ENCODE data around the gene RPGR. TPM values are rescaled to one million over a fixed set of nuclear protein-coding genes. Genes with fewer than 3 reads are reported as not detected.

RPGR gene
- total RNA-seq, 2 experiments from 2014 or later, result 12.4 to 18.2 TPM

DNA sequence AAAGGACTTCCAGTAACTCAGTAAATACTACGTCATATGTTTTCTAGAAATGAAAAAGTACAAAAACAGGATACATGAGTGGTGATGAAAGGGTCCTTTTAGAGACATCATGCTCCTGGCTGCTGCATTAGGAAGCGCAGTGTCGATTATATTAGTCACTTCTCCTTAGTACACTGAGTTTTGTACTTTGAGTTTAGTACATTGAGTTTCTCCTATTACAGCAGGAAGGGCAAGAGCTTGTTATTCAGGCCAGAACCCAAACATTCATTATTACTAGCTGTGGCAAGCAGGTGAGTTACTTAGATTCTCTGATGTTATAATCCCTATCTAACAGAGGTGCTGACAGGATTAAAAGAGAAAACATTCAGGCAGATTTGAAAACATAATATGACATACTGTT is 21.3 kb downstream of the RPGR start:
- CTCF ChIA-PET (ENCODE audit: unreplicated experiment), result no interaction called here
- POLR2A ChIA-PET, result no interaction called here
- DNase-seq (ENCODE audit: low spot score), result no peak
- no TSS peak for BruUV-seq (replicated peaks)
- H3K9me2 ChIP-seq (ENCODE audit: insufficient read depth, low read length), result no peaks in the 10 kb centered on the region
- H3K27ac ChIP-seq (ENCODE audit: low read depth, low read length, poor library complexity, severe bottlenecking), result no peak overlapping the region
- H3K4me3 ChIP-seq (ENCODE audit: low read depth, low read length, poor library complexity, severe bottlenecking), result no peak overlapping the region
- no peaks in the 10 kb centered on the region for H3K9me3 ChIP-seq (ENCODE audit: low read length)
- no peaks in the 10 kb centered on the region for H3K79me2 ChIP-seq (ENCODE audit: insufficient read depth, low read depth, low read length)
- TF ChIP-seq, protein P1, sequence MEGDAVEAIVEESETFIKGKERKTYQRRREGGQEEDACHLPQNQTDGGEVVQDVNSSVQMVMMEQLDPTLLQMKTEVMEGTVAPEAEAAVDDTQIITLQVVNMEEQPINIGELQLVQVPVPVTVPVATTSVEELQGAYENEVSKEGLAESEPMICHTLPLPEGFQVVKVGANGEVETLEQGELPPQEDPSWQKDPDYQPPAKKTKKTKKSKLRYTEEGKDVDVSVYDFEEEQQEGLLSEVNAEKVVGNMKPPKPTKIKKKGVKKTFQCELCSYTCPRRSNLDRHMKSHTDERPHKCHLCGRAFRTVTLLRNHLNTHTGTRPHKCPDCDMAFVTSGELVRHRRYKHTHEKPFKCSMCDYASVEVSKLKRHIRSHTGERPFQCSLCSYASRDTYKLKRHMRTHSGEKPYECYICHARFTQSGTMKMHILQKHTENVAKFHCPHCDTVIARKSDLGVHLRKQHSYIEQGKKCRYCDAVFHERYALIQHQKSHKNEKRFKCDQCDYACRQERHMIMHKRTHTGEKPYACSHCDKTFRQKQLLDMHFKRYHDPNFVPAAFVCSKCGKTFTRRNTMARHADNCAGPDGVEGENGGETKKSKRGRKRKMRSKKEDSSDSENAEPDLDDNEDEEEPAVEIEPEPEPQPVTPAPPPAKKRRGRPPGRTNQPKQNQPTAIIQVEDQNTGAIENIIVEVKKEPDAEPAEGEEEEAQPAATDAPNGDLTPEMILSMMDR (conservative IDR thresholded peaks at IDR 0.05; ENCODE audit: low read length), result no peak
- TF ChIP-seq EZH2phosphoT487 (IDR thresholded peaks at IDR 0.05; ENCODE audit: borderline replicate concordance, low read depth, low read length), result no peak
- no peaks in the 10 kb centered on the region for H3K4me1 ChIP-seq (ENCODE audit: insufficient read depth, low read length, poor library complexity, severe bottlenecking)
- no peaks in the 10 kb centered on the region for H4K20me1 ChIP-seq (ENCODE audit: insufficient read depth, low read length)
- no peak overlapping the region for H3K4me2 ChIP-seq (ENCODE audit: low read length)
- H3K36me3 ChIP-seq (ENCODE audit: insufficient read depth, low read length), result no peaks in the 10 kb centered on the region
- intact Hi-C loops (cut with micrococcal nuclease; ENCODE audit: unreplicated experiment), result loop anchor here (10.0 kb wide), 1 partner anchor 59 kb away; no protein-coding TSS in a partner anchor
- no peak overlapping the region for H2AFZ ChIP-seq (ENCODE audit: low read length)

- Histone ChIP-seq H3K4me3 (ENCODE audit: low read depth, low read length, poor library complexity, severe bottlenecking) (no peak overlapping the region), H2AFZ (ENCODE audit: low read length) (no peak overlapping the region), H3K4me1 (ENCODE audit: insufficient read depth, low read length, poor library complexity, severe bottlenecking) (no peaks in the 10 kb centered on the region), H3K9me2 (ENCODE audit: insufficient read depth, low read length) (no peaks in the 10 kb centered on the region), H3K4me2 (ENCODE audit: low read length) (no peak overlapping the region), H4K20me1 (ENCODE audit: insufficient read depth, low read length) (no peaks in the 10 kb centered on the region), H3K9me3 (ENCODE audit: low read length) (no peaks in the 10 kb centered on the region), H3K36me3 (ENCODE audit: insufficient read depth, low read length) (no peaks in the 10 kb centered on the region), H3K27ac (ENCODE audit: low read depth, low read length, poor library complexity, severe bottlenecking) (no peak overlapping the region), H3K79me2 (ENCODE audit: insufficient read depth, low read depth, low read length) (no peaks in the 10 kb centered on the region)
- BruUV-seq (replicated peaks), result no TSS peak
- DNase-seq (ENCODE audit: low spot score), result peak; percentile 11
- ChIA-PET POLR2A (no interaction called here), CTCF (ENCODE audit: unreplicated experiment) (interaction anchor here (1.4 kb wide), 1 partner anchor 23 kb away, joined by 7 read pairs; the partner anchor contains the start of gene RPGR)
- TF ChIP-seq, protein P1 (conservative IDR thresholded peaks at IDR 0.05; ENCODE audit: low read length), result peak; percentile 53
- TF ChIP-seq EZH2phosphoT487 (IDR thresholded peaks at IDR 0.05; ENCODE audit: borderline replicate concordance, low read depth, low read length), result no peak
- intact Hi-C loops (cut with micrococcal nuclease; ENCODE audit: unreplicated experiment), result loop anchor here (10.0 kb wide), 1 partner anchor 61 kb away; no protein-coding TSS in a partner anchor
These were observed 23.3 kb downstream of the RPGR start for GRCh38 chrX:38304010-38304409.

DNA sequence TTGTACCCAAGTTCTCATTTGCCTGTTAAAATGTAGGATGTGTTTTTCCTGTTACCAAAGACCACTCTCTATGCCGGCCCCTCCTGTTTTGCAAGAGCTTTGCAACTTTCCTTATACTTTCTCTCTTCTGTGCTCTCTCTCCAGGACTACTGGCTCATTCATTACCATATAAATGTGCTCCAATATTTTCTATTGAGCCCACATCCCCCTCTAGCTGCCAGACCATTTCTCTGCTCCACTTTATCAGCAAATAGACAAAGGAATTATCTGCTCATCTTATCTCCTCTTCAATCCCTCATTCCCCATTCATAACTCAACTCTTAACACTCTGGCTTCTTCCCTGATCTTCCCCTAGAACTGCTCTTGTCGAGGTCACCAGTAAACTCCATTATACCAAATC is 33.6 kb downstream of the RPGR start:
- Histone ChIP-seq H3K4me1 (ENCODE audit: insufficient read depth, low read length, poor library complexity, severe bottlenecking) (no peaks in the 10 kb centered on the region), H3K36me3 (ENCODE audit: insufficient read depth, low read length) (no peaks in the 10 kb centered on the region; the same call in none of the 2 replicates), H3K9me3 (ENCODE audit: low read length) (no peaks in the 10 kb centered on the region), H3K4me2 (ENCODE audit: low read length) (no peak overlapping the region), H3K4me3 (ENCODE audit: low read depth, low read length, poor library complexity, severe bottlenecking) (no peak overlapping the region), H3K27ac (ENCODE audit: low read depth, low read length, poor library complexity, severe bottlenecking) (no peak overlapping the region), H2AFZ (ENCODE audit: low read length) (no peak overlapping the region), H3K9me2 (ENCODE audit: insufficient read depth, low read length) (no peaks in the 10 kb centered on the region), H4K20me1 (ENCODE audit: insufficient read depth, low read length) (no peaks in the 10 kb centered on the region), H3K79me2 (ENCODE audit: insufficient read depth, low read depth, low read length) (no peaks in the 10 kb centered on the region)
- CTCF ChIA-PET (ENCODE audit: unreplicated experiment), result no interaction called here
- TF ChIP-seq EZH2phosphoT487 (IDR thresholded peaks at IDR 0.05; ENCODE audit: borderline replicate concordance, low read depth, low read length), result no peak
- TF ChIP-seq, protein P1 (conservative IDR thresholded peaks at IDR 0.05; ENCODE audit: low read length), result no peak
- no peak for DNase-seq (ENCODE audit: low spot score)
- intact Hi-C loops (cut with micrococcal nuclease; ENCODE audit: unreplicated experiment), result no loop called here
- no TSS peak for BruUV-seq (replicated peaks)
- POLR2A ChIA-PET, result interaction anchor here (0.6 to 0.7 kb wide), 2 partner anchors 14 to 139 kb away, joined by 4 to 12 read pairs; no protein-coding TSS in a partner anchor
